PC-3 (cell line): ENCODE results near the gene C3orf62. TPM values are rescaled to one million over a fixed set of nuclear protein-coding genes. Genes with fewer than 3 reads are reported as not detected.
A peak's percentile ranks its signal among the peaks of the same experiment; 100 is the strongest.

Experiments
- ATAC-seq: fragments of 200-7000 bp; cut with Tn5 transposase; 2 replicates; pipeline ENCODE4 v1.9.1; 2020; ENCODE audit warnings: mild to moderate bottlenecking, moderate library complexity
- BruUV-seq: library from RNA; stranded (reverse); fragments of 400-500 nt; replicated peaks from 2 replicates; lab custom pipeline; 2021; lab: Mats Ljungman, UMichigan
- CTCF ChIA-PET: fragments of 300-600 bp; sonication (Branson Sonifier 250); formaldehyde crosslinking; loops from one replicate; lab custom pipeline; 2022; ENCODE audit warnings: antibody characterized with exemption; lab: Charles Lee
- POLR2A ChIA-PET: fragments of 300-600 bp; sonication (Branson Sonifier 250); formaldehyde crosslinking; loops from one replicate; lab custom pipeline; 2022; ENCODE audit warnings: antibody characterized with exemption; ENCODE audit not compliant: unreplicated experiment; lab: Charles Lee
- DNase-seq: peaks from one replicate; pipeline ENCODE4 v3.0.0-alpha.2; 2015
- H2AFZ ChIP-seq: fragments of 300-600 bp; sonication (generic); 2 replicates; pipeline ENCODE4 v1.6.0; 2016; ENCODE audit warnings: antibody characterized with exemption, low read length
- H3F3A ChIP-seq: fragments of 300-600 bp; sonication (generic); one replicate; pipeline ENCODE4 v1.6.0; 2017; ENCODE audit warnings: antibody characterized with exemption, low read length, control low read depth, mild to moderate bottlenecking; ENCODE audit not compliant: unreplicated experiment
- H3K27ac ChIP-seq: fragments of 300-600 bp; sonication (generic); 2 replicates; pipeline ENCODE4 v1.5.1; 2016; ENCODE audit warnings: mild to moderate bottlenecking, low read length
- H3K27me3 ChIP-seq: fragments of 300-600 bp; sonication (generic); 2 replicates; pipeline ENCODE4 v1.6.1; 2016; ENCODE audit warnings: low read length, mixed read lengths
- H3K36me3 ChIP-seq: fragments of 300-600 bp; sonication (generic); 2 replicates; pipeline ENCODE4 v1.6.1; 2016; ENCODE audit warnings: low read depth, mixed run types, low read length, mixed read lengths
- H3K4me1 ChIP-seq: fragments of 300-600 bp; sonication (generic); 2 replicates; pipeline ENCODE4 v1.5.1; 2016; ENCODE audit warnings: low read length; ENCODE audit not compliant: insufficient read depth
- H3K4me2 ChIP-seq: fragments of 300-600 bp; sonication (generic); 2 replicates; pipeline ENCODE4 v1.6.0; 2016; ENCODE audit warnings: low read length
- H3K4me3 ChIP-seq: fragments of 300-600 bp; sonication (generic); 2 replicates; pipeline ENCODE4 v1.5.1; 2016; ENCODE audit warnings: mild to moderate bottlenecking, low read length, mixed read lengths
- H3K79me2 ChIP-seq: fragments of 300-600 bp; sonication (generic); 2 replicates; pipeline ENCODE4 v1.6.1; 2017; ENCODE audit warnings: low read length, mixed read lengths
- H3K9ac ChIP-seq: fragments of 300-600 bp; sonication (generic); 2 replicates; pipeline ENCODE4 v1.6.0; 2016; ENCODE audit warnings: mild to moderate bottlenecking, low read length
- H3K9me2 ChIP-seq: fragments of 300-600 bp; sonication (generic); replicated peaks from 2 replicates; pipeline ENCODE4 v1.6.1; 2016; ENCODE audit warnings: mixed run types, low read length, mixed read lengths
- H3K9me3 ChIP-seq: fragments of 300-600 bp; sonication (generic); 2 replicates; pipeline ENCODE4 v1.6.1; 2016; ENCODE audit warnings: low read length, mixed read lengths
- H4K20me1 ChIP-seq: fragments of 300-600 bp; sonication (generic); 2 replicates; pipeline ENCODE4 v1.6.1; 2016; ENCODE audit warnings: low read length, mixed read lengths
- EZH2 ChIP-seq: fragments of 300-600 bp; sonication (generic); IDR thresholded peaks from one replicate; pipeline ENCODE4 v1.6.1; 2017; ENCODE audit warnings: antibody characterized with exemption, mild to moderate bottlenecking, low read length; ENCODE audit not compliant: unreplicated experiment
- EZH2phosphoT487 ChIP-seq: fragments of 300-600 bp; sonication (generic); IDR thresholded peaks from 2 replicates; pipeline ENCODE4 v1.6.1; 2018; ENCODE audit warnings: mild to moderate bottlenecking, antibody characterized with exemption, low read length, borderline replicate concordance
- intact Hi-C: fragments of 100-400 bp; cut with micrococcal nuclease; formaldehyde crosslinking; loops from 2 replicates; pipeline ENCODE4 v1.9.0; 2023
- total RNA-seq: library from RNA; depleted of rRNA; stranded (reverse); fragments of >200 nt; gene quantifications from 2 replicates; pipeline ENCODE4 v1.2.3, GENCODE V29; 2014
- TF ChIP-seq, protein P1 (sequence below): fragments of 300-600 bp; sonication (generic); conservative IDR thresholded peaks from 2 replicates; pipeline ENCODE4 v1.5.1; 2017; ENCODE audit warnings: antibody characterized with exemption, low read depth, mild to moderate bottlenecking, low read length

The C3orf62 gene
- total RNA-seq, 1 experiment from 2014 or later: 3.9 TPM

- Histone ChIP-seq H3K36me3 (peaks cover 25% of the 10 kb centered on the region), H3K4me1 (0 out of 2 replicates have a peak, but pooled peaks cover 3% of the 10 kb centered on the region), H3K9ac (peak overlapping the region; percentile 30; the same call in 1 of the 2 replicates), H3F3A (no peaks in the 10 kb centered on the region), H3K9me3 (no peaks in the 10 kb centered on the region), H3K4me2 (0 out of 2 replicates have a peak overlapping the region, but pooled peaks have one; percentile 16), H4K20me1 (no peaks in the 10 kb centered on the region), H3K27me3 (no peaks in the 10 kb centered on the region), H3K9me2 (no peaks in the 10 kb centered on the region), H3K4me3 (no peak overlapping the region), H3K79me2 (no peaks in the 10 kb centered on the region), H2AFZ (peak overlapping the region; percentile 44; the same call in 1 of the 2 replicates), H3K27ac (no peak overlapping the region)
- TF ChIP-seq EZH2 (no peak), EZH2phosphoT487 (no peak)
- TF ChIP-seq, protein P1, sequence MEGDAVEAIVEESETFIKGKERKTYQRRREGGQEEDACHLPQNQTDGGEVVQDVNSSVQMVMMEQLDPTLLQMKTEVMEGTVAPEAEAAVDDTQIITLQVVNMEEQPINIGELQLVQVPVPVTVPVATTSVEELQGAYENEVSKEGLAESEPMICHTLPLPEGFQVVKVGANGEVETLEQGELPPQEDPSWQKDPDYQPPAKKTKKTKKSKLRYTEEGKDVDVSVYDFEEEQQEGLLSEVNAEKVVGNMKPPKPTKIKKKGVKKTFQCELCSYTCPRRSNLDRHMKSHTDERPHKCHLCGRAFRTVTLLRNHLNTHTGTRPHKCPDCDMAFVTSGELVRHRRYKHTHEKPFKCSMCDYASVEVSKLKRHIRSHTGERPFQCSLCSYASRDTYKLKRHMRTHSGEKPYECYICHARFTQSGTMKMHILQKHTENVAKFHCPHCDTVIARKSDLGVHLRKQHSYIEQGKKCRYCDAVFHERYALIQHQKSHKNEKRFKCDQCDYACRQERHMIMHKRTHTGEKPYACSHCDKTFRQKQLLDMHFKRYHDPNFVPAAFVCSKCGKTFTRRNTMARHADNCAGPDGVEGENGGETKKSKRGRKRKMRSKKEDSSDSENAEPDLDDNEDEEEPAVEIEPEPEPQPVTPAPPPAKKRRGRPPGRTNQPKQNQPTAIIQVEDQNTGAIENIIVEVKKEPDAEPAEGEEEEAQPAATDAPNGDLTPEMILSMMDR: no peak
- DNase-seq (no peak), ATAC-seq (peak; percentile 19)
- intact Hi-C loops: no loop called here
- CTCF ChIA-PET: no interaction called here
- POLR2A ChIA-PET: interaction anchor here (0.6 kb wide), 1 partner anchor 29 kb away, joined by 8 read pairs; no protein-coding TSS in a partner anchor
- TSS peak; percentile 89 for BruUV-seq
These were observed 347 bp upstream of the C3orf62 start for GRCh38 chr3:49277383-49277775.

GRCh38 chr3:49273825-49274532, 3.1 kb downstream of the C3orf62 start:
- H4K20me1 ChIP-seq: no peaks in the 10 kb centered on the region
- BruUV-seq: no TSS peak
- H3F3A ChIP-seq: no peaks in the 10 kb centered on the region
- TF ChIP-seq EZH2 (no peak), EZH2phosphoT487 (no peak)
- TF ChIP-seq, protein P1: no peak
- H3K79me2 ChIP-seq: no peaks in the 10 kb centered on the region
- 0 out of 2 replicates have a peak, but pooled peaks cover 3% of the 10 kb centered on the region for H3K4me1 ChIP-seq
- no peak overlapping the region for H3K4me3 ChIP-seq
- H3K9me3 ChIP-seq: no peaks in the 10 kb centered on the region
- CTCF ChIA-PET: no interaction called here
- no peak overlapping the region for H3K4me2 ChIP-seq
- H3K9me2 ChIP-seq: no peaks in the 10 kb centered on the region
- DNase-seq (no peak), ATAC-seq (no peak)
- H2AFZ ChIP-seq: no peak overlapping the region
- POLR2A ChIA-PET: no interaction called here
- no peak overlapping the region for H3K27ac ChIP-seq
- no peaks in the 10 kb centered on the region for H3K27me3 ChIP-seq
- H3K9ac ChIP-seq: no peak overlapping the region
- peaks cover 13% of the 10 kb centered on the region for H3K36me3 ChIP-seq
- intact Hi-C loops: no loop called here

DNA sequence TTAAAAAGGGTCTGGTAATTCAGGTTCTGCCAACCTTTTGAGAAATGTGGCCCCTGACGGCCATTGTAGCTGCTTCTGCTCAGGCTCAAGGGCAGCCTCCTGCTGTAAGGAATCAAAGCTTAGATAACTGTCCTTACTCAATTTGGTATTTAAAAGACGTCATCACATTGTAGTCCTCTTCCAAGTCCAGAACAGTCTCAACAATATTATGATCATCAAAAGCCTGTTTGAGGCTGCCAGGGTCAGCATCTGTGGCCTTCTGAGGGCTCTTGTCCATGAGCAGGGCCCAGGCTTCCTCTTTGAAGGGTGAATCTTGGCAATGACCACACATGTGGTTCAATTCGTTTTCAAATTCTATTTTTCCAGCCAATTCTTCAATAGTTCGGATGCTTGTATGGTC, 6.0 kb downstream of the C3orf62 start:
- TF ChIP-seq EZH2: no peak
- TF ChIP-seq, protein P1: no peak
- TF ChIP-seq EZH2phosphoT487: no peak
- no peak overlapping the region for H3K4me2 ChIP-seq
- no TSS peak for BruUV-seq
- no peaks in the 10 kb centered on the region for H4K20me1 ChIP-seq
- H3K27ac ChIP-seq: no peak overlapping the region
- POLR2A ChIA-PET: no interaction called here
- H3K9me3 ChIP-seq: no peaks in the 10 kb centered on the region
- H3K36me3 ChIP-seq: no peaks in the 10 kb centered on the region; the same call in 1 of the 2 replicates
- H3K4me1 ChIP-seq: no peaks in the 10 kb centered on the region
- no peak overlapping the region for H3K4me3 ChIP-seq
- H2AFZ ChIP-seq: no peak overlapping the region
- no peaks in the 10 kb centered on the region for H3K79me2 ChIP-seq
- no peaks in the 10 kb centered on the region for H3K9me2 ChIP-seq
- no peaks in the 10 kb centered on the region for H3K27me3 ChIP-seq
- H3F3A ChIP-seq: no peaks in the 10 kb centered on the region
- DNase-seq (no peak), ATAC-seq (no peak)
- intact Hi-C loops: no loop called here
- CTCF ChIA-PET: no interaction called here
- H3K9ac ChIP-seq: no peak overlapping the region
